Panc1 (cell line): ENCODE data around the gene FBXL19.

Source experiments
- POLR2AphosphoS5 ChIP-seq: IDR thresholded peaks from 2 replicates; pipeline ENCODE4 v1.6.1; 2012; ENCODE audit warnings: mild to moderate bottlenecking, low read depth, low read length, moderate library complexity
- TF ChIP-seq, protein P1 (sequence below), 2 experiments: IDR thresholded peaks; 2 replicates each; pipeline ENCODE4 v1.6.1; 2011 to 2012; ENCODE audit warnings: low read depth in 2 of 2, control low read depth in 1 of 2, low read length in 1 of 2, mild to moderate bottlenecking in 1 of 2, moderate library complexity in 1 of 2; ENCODE audit not compliant: insufficient read depth in 1 of 2
- TF ChIP-seq, protein P2 (sequence below): fragments of 450-650 bp; IDR thresholded peaks from 2 replicates; pipeline ENCODE4 v1.5.1; 2017; ENCODE audit warnings: mild to moderate bottlenecking

DNA sequence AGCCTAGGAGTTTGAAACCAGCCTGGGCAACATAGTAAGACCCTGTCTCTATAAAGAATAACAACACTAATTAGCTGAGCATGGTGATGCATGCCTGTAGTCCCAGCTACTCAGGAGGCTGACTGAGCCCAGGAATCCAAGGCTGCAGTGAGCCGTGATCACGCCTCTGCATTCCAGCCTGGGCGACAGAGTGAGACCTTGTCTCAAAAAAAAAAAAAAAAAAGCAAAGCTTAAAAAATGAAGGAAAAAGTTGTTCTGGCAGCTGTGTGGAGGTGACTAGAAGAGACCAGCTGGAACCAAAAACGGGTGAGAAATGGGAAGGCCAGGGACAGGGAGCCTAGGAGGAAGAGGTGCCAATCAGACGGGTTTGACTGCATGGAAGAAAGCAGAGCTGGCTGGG lies 33.7 kb upstream of the FBXL19 start:
- TF ChIP-seq, protein P1, sequence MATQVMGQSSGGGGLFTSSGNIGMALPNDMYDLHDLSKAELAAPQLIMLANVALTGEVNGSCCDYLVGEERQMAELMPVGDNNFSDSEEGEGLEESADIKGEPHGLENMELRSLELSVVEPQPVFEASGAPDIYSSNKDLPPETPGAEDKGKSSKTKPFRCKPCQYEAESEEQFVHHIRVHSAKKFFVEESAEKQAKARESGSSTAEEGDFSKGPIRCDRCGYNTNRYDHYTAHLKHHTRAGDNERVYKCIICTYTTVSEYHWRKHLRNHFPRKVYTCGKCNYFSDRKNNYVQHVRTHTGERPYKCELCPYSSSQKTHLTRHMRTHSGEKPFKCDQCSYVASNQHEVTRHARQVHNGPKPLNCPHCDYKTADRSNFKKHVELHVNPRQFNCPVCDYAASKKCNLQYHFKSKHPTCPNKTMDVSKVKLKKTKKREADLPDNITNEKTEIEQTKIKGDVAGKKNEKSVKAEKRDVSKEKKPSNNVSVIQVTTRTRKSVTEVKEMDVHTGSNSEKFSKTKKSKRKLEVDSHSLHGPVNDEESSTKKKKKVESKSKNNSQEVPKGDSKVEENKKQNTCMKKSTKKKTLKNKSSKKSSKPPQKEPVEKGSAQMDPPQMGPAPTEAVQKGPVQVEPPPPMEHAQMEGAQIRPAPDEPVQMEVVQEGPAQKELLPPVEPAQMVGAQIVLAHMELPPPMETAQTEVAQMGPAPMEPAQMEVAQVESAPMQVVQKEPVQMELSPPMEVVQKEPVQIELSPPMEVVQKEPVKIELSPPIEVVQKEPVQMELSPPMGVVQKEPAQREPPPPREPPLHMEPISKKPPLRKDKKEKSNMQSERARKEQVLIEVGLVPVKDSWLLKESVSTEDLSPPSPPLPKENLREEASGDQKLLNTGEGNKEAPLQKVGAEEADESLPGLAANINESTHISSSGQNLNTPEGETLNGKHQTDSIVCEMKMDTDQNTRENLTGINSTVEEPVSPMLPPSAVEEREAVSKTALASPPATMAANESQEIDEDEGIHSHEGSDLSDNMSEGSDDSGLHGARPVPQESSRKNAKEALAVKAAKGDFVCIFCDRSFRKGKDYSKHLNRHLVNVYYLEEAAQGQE (IDR thresholded peaks at IDR 0.05; ENCODE audit: insufficient read depth in 1 of 2, low read depth in 2 of 2, low read length in 1 of 2) = no peak
- TF ChIP-seq, protein P2, sequence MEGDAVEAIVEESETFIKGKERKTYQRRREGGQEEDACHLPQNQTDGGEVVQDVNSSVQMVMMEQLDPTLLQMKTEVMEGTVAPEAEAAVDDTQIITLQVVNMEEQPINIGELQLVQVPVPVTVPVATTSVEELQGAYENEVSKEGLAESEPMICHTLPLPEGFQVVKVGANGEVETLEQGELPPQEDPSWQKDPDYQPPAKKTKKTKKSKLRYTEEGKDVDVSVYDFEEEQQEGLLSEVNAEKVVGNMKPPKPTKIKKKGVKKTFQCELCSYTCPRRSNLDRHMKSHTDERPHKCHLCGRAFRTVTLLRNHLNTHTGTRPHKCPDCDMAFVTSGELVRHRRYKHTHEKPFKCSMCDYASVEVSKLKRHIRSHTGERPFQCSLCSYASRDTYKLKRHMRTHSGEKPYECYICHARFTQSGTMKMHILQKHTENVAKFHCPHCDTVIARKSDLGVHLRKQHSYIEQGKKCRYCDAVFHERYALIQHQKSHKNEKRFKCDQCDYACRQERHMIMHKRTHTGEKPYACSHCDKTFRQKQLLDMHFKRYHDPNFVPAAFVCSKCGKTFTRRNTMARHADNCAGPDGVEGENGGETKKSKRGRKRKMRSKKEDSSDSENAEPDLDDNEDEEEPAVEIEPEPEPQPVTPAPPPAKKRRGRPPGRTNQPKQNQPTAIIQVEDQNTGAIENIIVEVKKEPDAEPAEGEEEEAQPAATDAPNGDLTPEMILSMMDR = no peak
- no peak for TF ChIP-seq POLR2AphosphoS5
